ENCODE results near the gene ADAP2.
"Not testable (repeated sequence)": the region's sequence is repeated elsewhere in the genome, so short reads cannot be mapped to it uniquely, and the experiment has no call there.

The ADAP2 gene

GRCh38 chr17:30965686-30966085 lies 43.9 kb downstream of the ADAP2 start:
- in situ Hi-C loops (cut with MboI; ENCODE audit: low sequenced_read_pairs): no loop called here

- in situ Hi-C loops (cut with MboI; ENCODE audit: low sequenced_read_pairs): not testable (repeated sequence)
These were observed 46.2 kb downstream of the ADAP2 start for GRCh38 chr17:30967911-30968310.

GRCh38 chr17:30969989-30970830 lies 48.5 kb downstream of the ADAP2 start:
- in situ Hi-C loops (cut with MboI; ENCODE audit: low sequenced_read_pairs): no loop called here

- in situ Hi-C loops (cut with MboI; ENCODE audit: low sequenced_read_pairs): no loop called here
These were observed 49.3 kb downstream of the ADAP2 start, which contains the start of gene RNF135 for GRCh38 chr17:30970831-30971567. RNF135 (plus strand) TSS chr17:30971039; CDS start chr17:30971074, 35 bp downstream.

- in situ Hi-C loops (cut with MboI; ENCODE audit: low sequenced_read_pairs): no loop called here
These were observed 53.5 kb downstream of the ADAP2 start for GRCh38 chr17:30975042-30975820.

GRCh38 chr17:30979919-30980318 lies 58.2 kb downstream of the ADAP2 start:
- in situ Hi-C loops (cut with MboI; ENCODE audit: low sequenced_read_pairs): not testable (repeated sequence)

- in situ Hi-C loops (cut with MboI; ENCODE audit: low sequenced_read_pairs): no loop called here
These were observed 60.1 kb downstream of the ADAP2 start for GRCh38 chr17:30981531-30982519.

GRCh38 chr17:30982855-30983254 lies 61.1 kb downstream of the ADAP2 start:
- in situ Hi-C loops (cut with MboI; ENCODE audit: low sequenced_read_pairs): no loop called here

GRCh38 chr17:30990458-30990857 lies 68.7 kb downstream of the ADAP2 start:
- in situ Hi-C loops (cut with MboI; ENCODE audit: low sequenced_read_pairs): no loop called here

GRCh38 chr17:30992551-30992950 lies 70.8 kb downstream of the ADAP2 start:
- in situ Hi-C loops (cut with MboI; ENCODE audit: low sequenced_read_pairs): no loop called here

- in situ Hi-C loops (cut with MboI; ENCODE audit: low sequenced_read_pairs): no loop called here
These were observed 73.6 kb downstream of the ADAP2 start for GRCh38 chr17:30995347-30995746.

- in situ Hi-C loops (cut with MboI; ENCODE audit: low sequenced_read_pairs): no loop called here
These were observed 74.7 kb downstream of the ADAP2 start for GRCh38 chr17:30996486-30996885.

- in situ Hi-C loops (cut with MboI; ENCODE audit: low sequenced_read_pairs): no loop called here
These were observed 75.5 kb downstream of the ADAP2 start for GRCh38 chr17:30997270-30997669.

- in situ Hi-C loops (cut with MboI; ENCODE audit: low sequenced_read_pairs): no loop called here
These were observed 76.1 kb downstream of the ADAP2 start for GRCh38 chr17:30997842-30998241.

GRCh38 chr17:31002047-31002446 lies 80.3 kb downstream of the ADAP2 start:
- in situ Hi-C loops (cut with MboI; ENCODE audit: low sequenced_read_pairs): no loop called here

GRCh38 chr17:31003225-31003866 lies 81.6 kb downstream of the ADAP2 start:
- in situ Hi-C loops (cut with MboI; ENCODE audit: low sequenced_read_pairs): no loop called here

- in situ Hi-C loops (cut with MboI; ENCODE audit: low sequenced_read_pairs): no loop called here
These were observed 82.4 kb downstream of the ADAP2 start for GRCh38 chr17:31004160-31004559.

- in situ Hi-C loops (cut with MboI; ENCODE audit: low sequenced_read_pairs): no loop called here
These were observed 86.1 kb downstream of the ADAP2 start for GRCh38 chr17:31007695-31008373.

Data from HL-60/S4 treated with phorbol 12-myristate 13-acetate at 8.2 ng/mL for 4 days and 3 days (cell line).